ENCODE results near the gene TMEM132A. TPM values are rescaled to one million over a fixed set of nuclear protein-coding genes. Genes with fewer than 3 reads are reported as not detected.

The TMEM132A gene
- total and polyA plus RNA-seq, 10 of the 15 experiments (the other 5 are each of a cell fraction or from before 2014, with no cell fraction given), result 0.16 to 25.0 (median 4.3) TPM

DNA sequence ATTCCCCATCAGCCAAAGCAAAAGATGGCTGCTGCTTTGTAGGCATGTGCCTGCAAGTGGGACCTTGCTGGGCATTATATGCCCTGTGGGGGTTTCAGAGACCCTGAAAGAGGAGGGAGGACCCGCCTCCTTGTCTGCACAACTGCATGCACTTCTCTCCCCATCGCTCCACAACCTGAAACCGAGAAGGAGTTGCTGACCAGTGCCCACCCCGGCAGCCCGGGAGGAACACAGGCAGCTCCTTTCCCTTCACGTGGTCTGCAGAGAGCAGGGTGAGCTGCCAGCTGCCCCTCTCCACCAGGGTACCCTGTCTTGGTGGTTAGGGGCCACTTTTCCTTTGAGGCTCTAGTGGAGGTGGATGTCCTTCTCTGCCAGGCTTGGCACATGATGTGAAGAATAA, 1.4 kb upstream of the TMEM132A start:
- Histone ChIP-seq H3K9me3 (replicated peaks; ENCODE audit: control insufficient read depth, insufficient read depth, low read length) (no peaks in the 10 kb centered on the region), H2AFZ (ENCODE audit: control insufficient read depth, low read depth, low read length) (no peak overlapping the region), H3K79me2 (ENCODE audit: control insufficient read depth, insufficient read depth, low read length) (peaks cover 12% of the 10 kb centered on the region), H3K27me3 (replicated peaks in 1 of 2; ENCODE audit: control insufficient read depth in 2 of 2, insufficient read depth in 2 of 2, low read length in 1 of 2) (no peaks in the 10 kb centered on the region), H3K4me3 (no peak overlapping the region), H3K27ac (ENCODE audit: control insufficient read depth, insufficient read depth) (no peak overlapping the region), H3K36me3 (ENCODE audit: control insufficient read depth in 2 of 2, insufficient read depth in 2 of 2, low read length in 1 of 2) (peaks cover 17 to 21% of the 10 kb centered on the region in 2 experiments), H4K20me1 (ENCODE audit: control insufficient read depth, insufficient read depth) (no peaks in the 10 kb centered on the region), H3K4me2 (ENCODE audit: control insufficient read depth, insufficient read depth) (no peak overlapping the region), H3K9ac (ENCODE audit: control insufficient read depth, insufficient read depth, low read length) (no peak overlapping the region), H3K4me1 (ENCODE audit: control insufficient read depth, insufficient read depth, low read length) (peaks cover 30% of the 10 kb centered on the region)
- ChIA-PET POLR2A (interaction anchor here (1.7 kb wide), 1 partner anchor 9 kb away, joined by 9 read pairs; the partner anchor contains the start of gene TMEM109), CTCF (interaction anchor here (1.5 kb wide), 1 partner anchor 47 kb away, joined by 5 read pairs; no protein-coding TSS in a partner anchor), SMC1A (ENCODE audit: uncharacterized antibody, unreplicated experiment) (interaction anchor here (1.7 to 1.8 kb wide), 2 partner anchors 7 to 9 kb away, joined by 5 to 7 read pairs; partner anchors contain the start of gene TMEM109), RAD21 (ENCODE audit: unreplicated experiment) (interaction anchor here (1.7 to 1.8 kb wide), 2 partner anchors 8 to 9 kb away, joined by 7 to 8 read pairs; partner anchors contain the start of gene TMEM109)
- no peak for DNase-seq (ENCODE audit: low read depth, low spot score)
- 93% methylated on average over 6 of the region's 6 CpGs for WGBS (ENCODE audit: insufficient coverage, insufficient replicate concordance, low lambda C conversion rate, missing lambda C conversion rate)
- ATAC-seq, result no peak
- intact Hi-C loops (cut with micrococcal nuclease; ENCODE audit: unreplicated experiment), result no loop called here
- in situ Hi-C loops (cut with MboI), result no loop called here
- no peak for FAIRE-seq
- BruUV-seq (replicated peaks), result TSS peak; percentile 49
- no peak for TF ChIP-seq IKZF1 (conservative IDR thresholded peaks at IDR 0.05)
- TF ChIP-seq, protein P1, sequence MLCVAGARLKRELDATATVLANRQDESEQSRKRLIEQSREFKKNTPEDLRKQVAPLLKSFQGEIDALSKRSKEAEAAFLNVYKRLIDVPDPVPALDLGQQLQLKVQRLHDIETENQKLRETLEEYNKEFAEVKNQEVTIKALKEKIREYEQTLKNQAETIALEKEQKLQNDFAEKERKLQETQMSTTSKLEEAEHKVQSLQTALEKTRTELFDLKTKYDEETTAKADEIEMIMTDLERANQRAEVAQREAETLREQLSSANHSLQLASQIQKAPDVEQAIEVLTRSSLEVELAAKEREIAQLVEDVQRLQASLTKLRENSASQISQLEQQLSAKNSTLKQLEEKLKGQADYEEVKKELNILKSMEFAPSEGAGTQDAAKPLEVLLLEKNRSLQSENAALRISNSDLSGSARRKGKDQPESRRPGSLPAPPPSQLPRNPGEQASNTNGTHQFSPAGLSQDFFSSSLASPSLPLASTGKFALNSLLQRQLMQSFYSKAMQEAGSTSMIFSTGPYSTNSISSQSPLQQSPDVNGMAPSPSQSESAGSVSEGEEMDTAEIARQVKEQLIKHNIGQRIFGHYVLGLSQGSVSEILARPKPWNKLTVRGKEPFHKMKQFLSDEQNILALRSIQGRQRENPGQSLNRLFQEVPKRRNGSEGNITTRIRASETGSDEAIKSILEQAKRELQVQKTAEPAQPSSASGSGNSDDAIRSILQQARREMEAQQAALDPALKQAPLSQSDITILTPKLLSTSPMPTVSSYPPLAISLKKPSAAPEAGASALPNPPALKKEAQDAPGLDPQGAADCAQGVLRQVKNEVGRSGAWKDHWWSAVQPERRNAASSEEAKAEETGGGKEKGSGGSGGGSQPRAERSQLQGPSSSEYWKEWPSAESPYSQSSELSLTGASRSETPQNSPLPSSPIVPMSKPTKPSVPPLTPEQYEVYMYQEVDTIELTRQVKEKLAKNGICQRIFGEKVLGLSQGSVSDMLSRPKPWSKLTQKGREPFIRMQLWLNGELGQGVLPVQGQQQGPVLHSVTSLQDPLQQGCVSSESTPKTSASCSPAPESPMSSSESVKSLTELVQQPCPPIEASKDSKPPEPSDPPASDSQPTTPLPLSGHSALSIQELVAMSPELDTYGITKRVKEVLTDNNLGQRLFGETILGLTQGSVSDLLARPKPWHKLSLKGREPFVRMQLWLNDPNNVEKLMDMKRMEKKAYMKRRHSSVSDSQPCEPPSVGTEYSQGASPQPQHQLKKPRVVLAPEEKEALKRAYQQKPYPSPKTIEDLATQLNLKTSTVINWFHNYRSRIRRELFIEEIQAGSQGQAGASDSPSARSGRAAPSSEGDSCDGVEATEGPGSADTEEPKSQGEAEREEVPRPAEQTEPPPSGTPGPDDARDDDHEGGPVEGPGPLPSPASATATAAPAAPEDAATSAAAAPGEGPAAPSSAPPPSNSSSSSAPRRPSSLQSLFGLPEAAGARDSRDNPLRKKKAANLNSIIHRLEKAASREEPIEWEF (IDR thresholded peaks at IDR 0.05; ENCODE audit: insufficient replicate concordance, low read depth, low read length), result no peak
- no peak for TF ChIP-seq YBX1 (IDR thresholded peaks at IDR 0.05)
- no peak for TF ChIP-seq KAT2A (conservative IDR thresholded peaks at IDR 0.05; ENCODE audit: control insufficient read depth, low read depth, low read length)
- TF ChIP-seq, protein P2, sequence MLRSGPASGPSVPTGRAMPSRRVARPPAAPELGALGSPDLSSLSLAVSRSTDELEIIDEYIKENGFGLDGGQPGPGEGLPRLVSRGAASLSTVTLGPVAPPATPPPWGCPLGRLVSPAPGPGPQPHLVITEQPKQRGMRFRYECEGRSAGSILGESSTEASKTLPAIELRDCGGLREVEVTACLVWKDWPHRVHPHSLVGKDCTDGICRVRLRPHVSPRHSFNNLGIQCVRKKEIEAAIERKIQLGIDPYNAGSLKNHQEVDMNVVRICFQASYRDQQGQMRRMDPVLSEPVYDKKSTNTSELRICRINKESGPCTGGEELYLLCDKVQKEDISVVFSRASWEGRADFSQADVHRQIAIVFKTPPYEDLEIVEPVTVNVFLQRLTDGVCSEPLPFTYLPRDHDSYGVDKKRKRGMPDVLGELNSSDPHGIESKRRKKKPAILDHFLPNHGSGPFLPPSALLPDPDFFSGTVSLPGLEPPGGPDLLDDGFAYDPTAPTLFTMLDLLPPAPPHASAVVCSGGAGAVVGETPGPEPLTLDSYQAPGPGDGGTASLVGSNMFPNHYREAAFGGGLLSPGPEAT (IDR thresholded peaks at IDR 0.05; ENCODE audit: low read depth), result no peak
- TF ChIP-seq PAX8 (IDR thresholded peaks at IDR 0.05), result no peak
- TF ChIP-seq, protein P3, sequence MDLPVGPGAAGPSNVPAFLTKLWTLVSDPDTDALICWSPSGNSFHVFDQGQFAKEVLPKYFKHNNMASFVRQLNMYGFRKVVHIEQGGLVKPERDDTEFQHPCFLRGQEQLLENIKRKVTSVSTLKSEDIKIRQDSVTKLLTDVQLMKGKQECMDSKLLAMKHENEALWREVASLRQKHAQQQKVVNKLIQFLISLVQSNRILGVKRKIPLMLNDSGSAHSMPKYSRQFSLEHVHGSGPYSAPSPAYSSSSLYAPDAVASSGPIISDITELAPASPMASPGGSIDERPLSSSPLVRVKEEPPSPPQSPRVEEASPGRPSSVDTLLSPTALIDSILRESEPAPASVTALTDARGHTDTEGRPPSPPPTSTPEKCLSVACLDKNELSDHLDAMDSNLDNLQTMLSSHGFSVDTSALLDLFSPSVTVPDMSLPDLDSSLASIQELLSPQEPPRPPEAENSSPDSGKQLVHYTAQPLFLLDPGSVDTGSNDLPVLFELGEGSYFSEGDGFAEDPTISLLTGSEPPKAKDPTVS (IDR thresholded peaks at IDR 0.05; ENCODE audit: low read depth, low read length), result no peak
- TF ChIP-seq RB1 (IDR thresholded peaks at IDR 0.05; ENCODE audit: borderline replicate concordance), result no peak
- TF ChIP-seq HDAC2 (IDR thresholded peaks at IDR 0.05), result no peak
- TF ChIP-seq RUNX3 (IDR thresholded peaks at IDR 0.05; ENCODE audit: low read length), result no peak
- TF ChIP-seq NFYB (IDR thresholded peaks at IDR 0.05; ENCODE audit: insufficient read depth, low read depth, low read length), result no peak
- TF ChIP-seq, protein P4, sequence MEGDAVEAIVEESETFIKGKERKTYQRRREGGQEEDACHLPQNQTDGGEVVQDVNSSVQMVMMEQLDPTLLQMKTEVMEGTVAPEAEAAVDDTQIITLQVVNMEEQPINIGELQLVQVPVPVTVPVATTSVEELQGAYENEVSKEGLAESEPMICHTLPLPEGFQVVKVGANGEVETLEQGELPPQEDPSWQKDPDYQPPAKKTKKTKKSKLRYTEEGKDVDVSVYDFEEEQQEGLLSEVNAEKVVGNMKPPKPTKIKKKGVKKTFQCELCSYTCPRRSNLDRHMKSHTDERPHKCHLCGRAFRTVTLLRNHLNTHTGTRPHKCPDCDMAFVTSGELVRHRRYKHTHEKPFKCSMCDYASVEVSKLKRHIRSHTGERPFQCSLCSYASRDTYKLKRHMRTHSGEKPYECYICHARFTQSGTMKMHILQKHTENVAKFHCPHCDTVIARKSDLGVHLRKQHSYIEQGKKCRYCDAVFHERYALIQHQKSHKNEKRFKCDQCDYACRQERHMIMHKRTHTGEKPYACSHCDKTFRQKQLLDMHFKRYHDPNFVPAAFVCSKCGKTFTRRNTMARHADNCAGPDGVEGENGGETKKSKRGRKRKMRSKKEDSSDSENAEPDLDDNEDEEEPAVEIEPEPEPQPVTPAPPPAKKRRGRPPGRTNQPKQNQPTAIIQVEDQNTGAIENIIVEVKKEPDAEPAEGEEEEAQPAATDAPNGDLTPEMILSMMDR (IDR thresholded peaks at IDR 0.05 in 2 of 3, conservative IDR thresholded peaks at IDR 0.05 in 1 of 3; ENCODE audit: control insufficient read depth in 2 of 3, extremely low read depth in 1 of 3, insufficient read depth in 1 of 3, low read depth in 3 of 3, low read length in 3 of 3), result no peak
- no peak for TF ChIP-seq ZNF274 (IDR thresholded peaks at IDR 0.05; ENCODE audit: insufficient read depth, insufficient read length)
